Measurements from ENCODE around the gene FRMD5.
"Not testable (repeated sequence)": the region's sequence is repeated elsewhere in the genome, so short reads cannot be mapped to it uniquely, and the experiment has no call there.

FRMD5 gene

GRCh38 chr15:44032820-44033219 is 162.3 kb downstream of the FRMD5 start:
- not testable (repeated sequence) for DNase-seq (ENCODE audit: low read depth)

- no peak for DNase-seq (ENCODE audit: low read depth)
Measured at GRCh38 chr15:44029940-44030568, 165.0 kb downstream of the FRMD5 start.

- DNase-seq (ENCODE audit: low read depth) = no peak
Measured at GRCh38 chr15:44029003-44029402, 166.1 kb downstream of the FRMD5 start.

- DNase-seq (ENCODE audit: low read depth) = no peak
Measured at GRCh38 chr15:44028349-44028748, 166.7 kb downstream of the FRMD5 start.

- no peak for DNase-seq (ENCODE audit: low read depth)
Measured at GRCh38 chr15:44024155-44024554, 170.9 kb downstream of the FRMD5 start.

- DNase-seq (ENCODE audit: low read depth) = no peak
Measured at GRCh38 chr15:44023176-44023575, 171.9 kb downstream of the FRMD5 start.

GRCh38 chr15:44018151-44018550 is 176.9 kb downstream of the FRMD5 start:
- no peak for DNase-seq (ENCODE audit: low read depth)

GRCh38 chr15:44015545-44016305 is 179.3 kb downstream of the FRMD5 start:
- no peak for DNase-seq (ENCODE audit: low read depth)

GRCh38 chr15:44011238-44011854 is 183.7 kb downstream of the FRMD5 start:
- DNase-seq (ENCODE audit: low read depth) = no peak

GRCh38 chr15:44010089-44010488 is 185.0 kb downstream of the FRMD5 start:
- no peak for DNase-seq (ENCODE audit: low read depth)

GRCh38 chr15:44009038-44009437 is 186.0 kb downstream of the FRMD5 start:
- no peak for DNase-seq (ENCODE audit: low read depth)

GRCh38 chr15:44000248-44000647 is 194.8 kb downstream of the FRMD5 start:
- DNase-seq (ENCODE audit: low read depth) = not testable (repeated sequence)

GRCh38 chr15:43998607-43999006 is 196.5 kb downstream of the FRMD5 start:
- DNase-seq (ENCODE audit: low read depth) = no peak

- DNase-seq (ENCODE audit: low read depth) = no peak
Measured at GRCh38 chr15:43991206-43991605, 203.9 kb downstream of the FRMD5 start.

- no peak for DNase-seq (ENCODE audit: low read depth)
Measured at GRCh38 chr15:43989938-43990337, 205.1 kb downstream of the FRMD5 start.

GRCh38 chr15:43988900-43989299 is 206.2 kb downstream of the FRMD5 start:
- no peak for DNase-seq (ENCODE audit: low read depth)

GRCh38 chr15:43987924-43988323 is 207.1 kb downstream of the FRMD5 start:
- no peak for DNase-seq (ENCODE audit: low read depth)

GRCh38 chr15:43985976-43986680 is 208.9 kb downstream of the FRMD5 start:
- no peak for DNase-seq (ENCODE audit: low read depth)

- DNase-seq (ENCODE audit: low read depth) = no peak
Measured at GRCh38 chr15:43981576-43981975, 213.5 kb downstream of the FRMD5 start.

- DNase-seq (ENCODE audit: low read depth) = no peak
Measured at GRCh38 chr15:43977072-43977884, 217.8 kb downstream of the FRMD5 start.

- no peak for DNase-seq (ENCODE audit: low read depth)
Measured at GRCh38 chr15:43975770-43976169, 219.3 kb downstream of the FRMD5 start.

- no peak for DNase-seq (ENCODE audit: low read depth)
Measured at GRCh38 chr15:43975326-43975725, 219.7 kb downstream of the FRMD5 start.

All from T follicular helper cell (primary cell).